NCI-H1436 (cell line): ENCODE measurements around the gene TBL1XR1.
A peak's percentile ranks its signal among the peaks of the same experiment; 100 is the strongest.

Experiments
- DNase-seq: peaks from one replicate; lab custom pipeline; 2025; lab: John Stamatoyannopoulos, UW

The TBL1XR1 gene

DNA sequence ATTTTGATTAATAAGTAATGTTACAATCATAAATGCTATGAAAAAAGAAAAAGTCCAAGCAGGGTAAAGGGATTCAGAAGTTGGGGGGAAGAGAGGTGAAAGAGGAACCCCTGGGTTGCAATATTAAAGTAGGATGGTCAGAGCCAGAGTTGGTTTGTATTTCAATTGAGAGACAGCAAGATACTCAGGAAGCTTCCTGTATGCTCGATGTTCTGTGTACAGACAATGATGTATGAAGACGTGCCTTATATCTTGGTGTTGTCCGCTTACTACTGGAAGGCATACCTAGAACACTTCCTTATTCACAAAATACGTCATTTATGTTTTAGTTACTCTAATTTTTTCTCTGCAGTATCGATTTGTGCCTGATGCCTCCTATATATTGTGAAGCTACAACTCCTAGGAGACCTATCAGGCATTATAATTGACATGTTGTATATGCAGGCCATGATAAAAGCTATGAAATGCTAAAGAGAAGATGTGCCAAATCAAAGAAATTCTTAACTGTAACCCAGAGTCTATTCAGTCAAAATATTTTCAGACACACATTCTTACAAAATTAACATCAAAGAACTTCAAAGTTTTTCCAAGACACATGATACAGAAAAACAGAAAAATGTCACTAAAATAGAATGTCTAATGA is 87.5 kb downstream of the TBL1XR1 start:
- DNase-seq: no peak

DNA sequence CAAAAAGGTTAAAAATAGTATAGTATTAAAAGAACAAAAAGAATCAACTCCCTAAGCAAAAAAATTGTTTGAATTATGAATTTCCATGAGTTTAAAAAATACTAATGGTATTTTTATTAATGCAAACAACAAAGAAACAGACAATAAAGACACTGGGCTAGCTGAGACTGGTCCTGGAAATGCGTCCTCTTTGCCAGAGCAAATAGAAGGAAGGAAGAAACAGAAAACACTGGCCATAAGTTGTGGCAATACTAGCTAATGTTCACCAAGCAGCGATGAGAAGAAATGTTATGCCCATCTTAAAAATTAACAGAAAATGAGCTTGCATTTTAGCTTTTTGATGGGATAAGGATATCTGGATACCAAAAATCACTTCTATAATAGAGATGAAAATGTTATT is 88.6 kb downstream of the TBL1XR1 start:
- no peak for DNase-seq

DNA sequence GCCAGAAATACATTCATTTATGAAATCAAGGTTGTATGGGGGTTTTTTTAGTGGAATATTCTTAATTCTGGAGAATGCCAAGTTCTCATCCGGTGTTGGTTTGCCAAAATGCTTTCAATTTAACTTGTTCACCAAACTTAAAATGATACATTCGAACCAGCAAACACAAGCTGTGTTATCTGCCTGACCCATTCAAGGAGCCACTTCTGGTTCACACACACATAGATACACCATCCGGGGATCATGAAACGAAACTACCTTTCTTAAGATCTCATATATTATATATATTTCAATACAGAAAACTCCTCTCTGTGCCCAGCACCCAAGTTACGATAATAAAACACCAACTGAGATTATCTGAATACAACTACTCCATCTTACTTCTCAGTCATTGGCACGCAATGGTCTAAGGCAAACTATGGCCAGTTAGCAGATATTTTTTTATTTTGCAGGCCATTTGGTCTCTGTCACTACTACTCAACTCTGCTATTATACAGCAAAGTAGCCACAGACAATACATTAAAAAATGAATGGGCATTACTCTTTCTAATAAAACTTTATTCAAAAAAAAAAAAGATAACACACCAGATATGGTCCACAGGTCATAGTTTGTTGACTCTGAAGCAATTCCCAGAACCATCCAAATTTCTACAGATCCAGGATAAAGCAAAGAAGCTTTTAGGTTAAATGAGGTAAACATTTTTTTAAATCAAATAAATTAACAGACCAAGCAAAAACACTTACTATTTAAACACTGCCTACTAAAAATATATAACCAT is 89.6 kb downstream of the TBL1XR1 start:
- no peak for DNase-seq

DNA sequence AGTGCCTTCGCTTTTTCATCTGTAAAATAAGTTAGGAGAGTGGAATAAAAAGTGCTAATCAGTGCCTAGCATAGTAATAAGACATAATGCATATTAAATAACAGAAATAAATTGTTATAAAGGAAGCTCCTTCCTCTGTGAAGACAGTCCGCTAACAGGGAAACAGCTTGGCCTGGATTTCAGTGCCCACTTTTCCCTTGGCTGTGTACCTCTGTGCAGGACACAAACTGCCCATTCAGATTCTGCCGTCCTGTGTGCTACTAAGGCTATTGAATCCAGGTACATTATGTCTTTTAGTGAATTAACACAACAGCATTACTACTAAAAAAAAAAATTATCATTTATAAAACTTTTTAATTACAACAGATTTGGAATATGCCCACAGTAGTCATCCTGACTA is 90.7 kb downstream of the TBL1XR1 start:
- no peak for DNase-seq

DNA sequence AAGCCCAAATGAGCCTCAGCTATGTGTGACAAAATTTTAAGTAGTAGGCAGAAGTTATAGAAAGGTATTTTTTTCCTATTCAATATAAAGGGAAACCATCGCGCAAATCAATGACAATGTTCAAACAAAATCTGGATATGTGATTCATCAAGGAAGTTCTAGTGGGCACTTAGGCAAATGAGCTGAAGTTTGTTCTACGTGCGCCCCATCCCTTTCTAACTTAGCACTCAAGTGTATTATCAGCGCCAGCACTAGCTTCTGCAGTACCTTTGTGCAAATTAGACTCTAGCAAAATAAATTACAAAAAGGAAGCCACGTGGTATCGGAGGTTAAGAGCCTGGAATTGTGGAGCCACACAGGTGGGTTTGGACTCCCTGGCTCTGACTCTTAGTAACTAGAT is 91.1 kb downstream of the TBL1XR1 start:
- DNase-seq: peak; percentile 67

DNA sequence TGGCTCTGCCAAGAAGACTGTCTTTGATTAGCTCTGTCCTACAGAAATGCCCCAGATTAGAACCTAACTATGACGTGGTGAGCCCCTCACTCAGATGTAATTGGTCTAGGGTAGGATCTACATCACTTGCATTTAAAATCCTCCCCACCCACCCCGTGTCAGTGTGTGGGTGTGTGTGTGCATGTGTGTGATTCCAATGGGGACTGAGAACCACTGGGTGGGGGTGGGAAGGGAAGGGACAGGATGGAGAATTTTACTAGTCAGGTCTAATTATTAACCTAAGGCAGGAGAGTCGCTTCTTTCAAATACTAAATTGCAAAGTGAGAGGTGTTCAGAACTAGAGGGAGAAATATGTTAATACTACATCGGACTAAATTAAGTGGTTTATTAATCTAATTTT is 91.7 kb downstream of the TBL1XR1 start:
- no peak for DNase-seq

DNA sequence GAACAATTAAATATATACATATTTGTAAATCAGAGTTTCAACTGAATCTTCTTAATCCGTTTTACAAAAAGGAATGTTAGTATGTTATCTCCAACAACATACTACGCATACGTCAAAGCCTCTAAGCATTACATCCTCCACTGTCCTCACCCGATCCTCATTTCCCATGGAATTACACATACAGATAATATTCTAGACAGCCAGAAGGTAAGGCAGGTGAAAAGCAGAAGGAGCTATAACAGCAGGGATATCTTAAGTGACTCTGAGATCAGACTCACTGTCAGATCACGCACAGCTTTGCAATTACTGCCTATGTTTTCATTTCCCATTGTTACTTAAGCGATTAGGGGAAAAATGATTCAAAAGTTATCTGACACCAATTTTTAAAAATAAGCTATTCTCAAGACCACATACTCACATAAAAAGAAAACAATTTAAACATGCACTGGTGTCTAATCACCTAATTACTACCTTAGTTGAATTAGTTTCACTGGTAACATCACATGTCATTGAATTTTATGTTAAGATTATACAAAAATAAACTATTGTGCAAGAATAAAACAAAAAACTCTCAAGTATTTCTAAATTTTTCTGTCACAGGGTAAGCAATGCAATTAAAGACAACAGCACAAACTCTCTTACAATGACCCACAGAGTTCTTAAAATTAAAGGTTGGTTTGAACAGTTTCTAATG is 92.8 kb downstream of the TBL1XR1 start:
- DNase-seq: peak; percentile 6

DNA sequence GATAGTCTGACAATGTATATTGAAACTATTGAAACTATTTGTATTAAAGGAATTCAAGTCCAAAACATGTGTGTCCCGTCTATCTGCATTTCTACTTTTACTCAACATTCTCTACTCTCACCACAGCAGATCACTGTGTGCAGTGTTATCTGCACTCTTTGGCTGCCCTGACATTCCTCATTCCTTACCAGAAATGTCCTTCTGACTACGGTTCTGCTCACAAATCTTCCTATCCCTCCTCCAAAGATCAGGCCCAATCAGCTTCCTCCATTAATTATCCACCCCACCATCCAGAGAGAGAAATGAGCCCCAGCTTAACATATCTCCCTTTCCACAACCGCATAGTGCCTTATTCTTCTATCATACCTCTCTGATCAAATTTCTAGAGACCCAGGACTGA is 94.7 kb downstream of the TBL1XR1 start:
- no peak for DNase-seq

DNA sequence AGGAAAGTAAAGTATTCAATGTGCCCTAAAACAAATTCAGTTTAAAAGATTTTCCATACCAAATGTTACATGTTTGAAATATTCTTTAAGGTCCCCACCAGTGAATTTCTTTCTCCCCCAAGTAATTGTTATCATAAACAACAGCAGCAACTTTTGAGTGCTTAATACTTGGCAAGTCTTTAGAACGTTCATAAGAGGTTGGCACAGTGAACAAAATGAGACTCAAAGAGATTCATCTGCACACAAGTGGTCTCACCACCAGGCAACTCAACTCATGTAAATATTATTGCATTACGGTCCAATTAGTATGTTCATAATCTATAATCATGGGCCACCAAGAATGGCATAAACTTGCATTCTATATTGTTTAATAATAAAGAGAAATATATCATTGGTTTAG is 98.7 kb downstream of the TBL1XR1 start:
- no peak for DNase-seq

DNA sequence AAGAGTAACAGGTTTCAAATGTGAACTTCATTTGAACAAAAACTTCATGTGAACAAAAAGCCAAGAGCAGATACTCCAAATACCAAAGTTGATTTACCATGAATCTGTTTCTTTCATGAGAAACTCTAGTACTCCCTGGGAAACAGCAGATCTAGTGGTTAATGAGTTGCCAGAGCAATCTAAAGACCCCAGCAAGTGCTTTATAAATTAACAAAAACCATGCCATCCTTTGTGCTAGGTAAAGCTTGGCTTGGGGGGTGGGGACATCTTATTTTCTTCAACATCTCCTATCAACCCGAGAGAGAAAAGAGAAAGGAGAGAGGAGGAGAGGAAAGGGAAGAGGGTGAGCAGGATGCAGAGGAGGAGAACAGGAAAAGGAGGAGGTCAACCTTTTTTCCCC is 100.7 kb downstream of the TBL1XR1 start:
- DNase-seq: no peak

DNA sequence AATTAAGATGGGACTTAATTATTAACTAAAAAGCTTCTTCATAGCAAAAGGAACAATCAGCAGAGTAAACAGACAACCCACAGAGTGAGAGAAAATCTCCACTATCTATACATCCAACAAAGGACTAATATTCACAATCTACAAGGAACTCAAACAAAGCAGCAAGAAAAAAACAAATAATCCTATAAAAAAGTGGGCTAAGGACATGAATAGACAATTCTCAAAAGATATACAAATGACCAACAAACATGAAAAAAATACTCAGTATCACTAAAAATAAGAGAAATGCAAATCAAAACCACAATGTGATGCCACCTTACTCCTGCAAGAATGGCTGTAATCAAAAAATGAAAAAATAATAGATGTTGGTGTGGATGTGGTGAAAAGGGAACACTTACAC is 103.3 kb downstream of the TBL1XR1 start:
- DNase-seq: no peak

DNA sequence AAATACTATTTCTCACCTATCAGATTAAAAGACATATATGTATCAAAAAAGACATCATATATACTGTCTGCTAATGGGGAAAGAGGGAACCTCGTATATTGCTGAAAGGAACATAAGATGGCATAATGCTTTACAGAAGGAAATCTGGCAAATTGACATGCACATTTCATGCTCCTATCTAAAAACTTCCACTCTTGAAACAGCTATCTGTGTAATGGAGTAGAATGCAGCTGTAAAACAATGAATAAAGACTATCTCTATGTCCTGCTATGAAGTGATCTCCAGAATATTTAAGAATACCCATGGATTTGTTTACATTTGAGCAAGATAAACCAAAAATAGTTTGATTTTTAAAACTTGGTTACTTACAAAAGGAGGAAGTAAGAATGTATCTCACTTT is 107.4 kb downstream of the TBL1XR1 start:
- no peak for DNase-seq

DNA sequence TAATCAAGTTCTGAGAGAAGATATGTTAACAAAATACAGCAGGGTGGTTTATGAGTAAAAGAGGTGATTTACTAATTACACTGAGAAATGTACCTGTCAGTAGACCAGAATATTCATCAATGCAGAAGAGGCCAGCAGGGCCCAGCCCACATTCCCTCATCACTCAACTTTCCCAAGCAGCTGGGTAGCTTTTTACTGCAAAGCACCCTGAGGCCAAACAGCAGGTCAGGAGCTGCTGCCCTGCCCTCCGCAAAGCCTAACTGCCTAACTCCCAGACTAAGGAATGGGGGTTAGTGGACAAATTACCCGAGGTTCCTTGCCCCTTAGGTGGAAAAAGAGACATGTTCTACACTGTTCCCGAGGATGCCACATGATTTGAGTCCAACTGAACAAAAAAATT is 108.2 kb downstream of the TBL1XR1 start:
- DNase-seq: no peak

DNA sequence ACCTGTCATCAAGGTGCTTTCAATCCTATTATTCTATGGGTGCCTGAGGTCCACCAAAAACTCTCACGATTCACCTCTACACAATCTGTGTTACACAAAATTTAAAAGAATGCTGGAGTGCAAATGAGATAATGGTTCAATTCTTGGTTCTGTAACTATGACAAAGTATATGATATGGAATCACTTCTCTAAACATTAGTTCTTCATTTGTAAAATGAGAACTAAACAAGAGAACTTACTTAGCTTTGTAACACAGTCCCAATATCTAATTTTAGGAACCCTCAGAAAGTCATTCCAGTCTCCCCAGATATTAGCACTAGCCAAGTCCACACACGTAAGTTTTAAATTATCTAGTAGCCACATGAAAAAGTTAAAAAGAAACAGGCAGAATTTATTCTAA is 111.5 kb downstream of the TBL1XR1 start:
- DNase-seq: no peak

DNA sequence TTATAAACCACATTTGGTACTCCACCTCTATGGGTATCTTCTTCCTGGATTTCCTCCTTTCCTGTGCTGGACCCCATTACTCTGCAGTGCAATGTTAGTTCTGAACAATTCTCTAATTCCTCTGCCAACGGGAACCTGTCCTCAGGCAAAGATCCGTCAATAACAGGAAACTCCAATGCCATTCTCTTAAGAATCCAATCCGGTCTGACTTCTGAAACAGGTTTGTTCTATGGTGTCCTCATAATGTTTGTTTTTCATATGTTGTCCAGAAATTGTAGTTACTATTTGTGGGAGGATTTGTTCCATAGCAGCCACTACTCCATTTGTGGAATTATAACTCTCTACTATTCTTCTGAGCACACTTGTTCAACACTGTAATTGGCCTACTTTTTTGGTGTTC is 112.7 kb downstream of the TBL1XR1 start:
- no peak for DNase-seq

DNA sequence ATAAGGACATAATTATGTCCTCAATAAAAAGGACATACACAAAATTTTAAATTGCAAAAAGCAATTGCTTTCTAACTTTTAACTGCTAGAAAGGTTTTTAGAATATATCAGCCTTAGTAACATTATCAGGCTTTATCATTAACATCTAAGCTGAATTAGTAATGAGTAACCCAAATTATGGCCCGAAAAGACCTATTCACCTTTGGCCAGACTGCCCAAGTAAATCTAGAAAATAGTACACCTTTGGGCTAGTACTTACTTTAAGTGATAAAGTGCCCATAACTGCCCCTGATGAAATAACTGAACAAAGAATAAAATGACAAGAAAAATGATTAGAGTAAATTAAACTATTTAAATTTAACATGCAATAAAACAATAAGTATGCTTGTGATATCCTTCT is 117.2 kb downstream of the TBL1XR1 start:
- DNase-seq: no peak

DNA sequence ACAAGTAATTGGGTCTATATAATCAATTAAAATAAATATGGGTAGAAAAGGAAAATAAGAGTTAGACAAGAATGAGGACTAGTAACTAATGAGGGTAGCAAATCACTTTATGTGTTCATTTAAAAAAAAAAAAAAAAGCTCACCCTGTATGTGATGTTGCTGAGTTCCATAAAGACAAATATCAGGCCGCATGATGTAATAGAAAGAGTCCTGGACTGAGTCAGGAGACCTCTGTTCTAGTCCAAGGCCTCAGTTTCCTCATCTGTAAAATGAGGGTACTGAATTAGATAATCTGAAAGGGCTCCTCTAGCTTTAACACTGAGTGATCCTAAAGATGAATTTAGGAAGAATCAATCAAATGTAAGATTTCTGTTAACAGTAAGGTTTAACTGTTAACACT is 117.6 kb downstream of the TBL1XR1 start:
- no peak for DNase-seq

DNA sequence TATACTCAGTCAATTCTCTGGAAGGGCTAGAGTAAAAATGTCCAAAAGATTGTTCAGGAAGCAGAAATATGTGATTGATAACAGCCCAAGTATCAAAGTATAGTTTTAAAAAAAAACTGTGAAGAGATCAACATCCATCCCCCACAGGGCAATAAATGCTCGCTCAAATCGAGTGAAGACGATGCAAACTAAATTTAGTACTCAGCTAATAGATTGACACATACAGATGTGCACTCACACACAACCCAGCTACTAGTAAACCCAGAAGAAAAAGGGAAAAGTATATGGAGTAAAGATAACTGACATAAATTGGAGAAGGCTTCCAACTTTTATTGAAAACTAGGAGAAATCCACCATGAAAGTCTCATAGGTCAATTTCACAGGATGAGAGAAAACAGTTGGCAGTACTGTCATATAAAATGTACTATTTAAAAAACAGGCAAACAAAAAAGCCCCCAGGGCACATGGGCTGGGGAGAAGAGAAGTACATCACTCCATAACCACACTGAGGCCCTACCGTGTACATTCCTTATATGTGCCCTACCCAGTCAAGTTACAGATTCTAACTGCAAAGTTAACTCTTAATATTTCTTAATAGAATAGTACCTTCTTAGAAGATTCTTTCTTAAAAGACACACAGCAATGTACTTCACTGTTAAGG is 125.7 kb downstream of the TBL1XR1 start:
- DNase-seq: no peak

DNA sequence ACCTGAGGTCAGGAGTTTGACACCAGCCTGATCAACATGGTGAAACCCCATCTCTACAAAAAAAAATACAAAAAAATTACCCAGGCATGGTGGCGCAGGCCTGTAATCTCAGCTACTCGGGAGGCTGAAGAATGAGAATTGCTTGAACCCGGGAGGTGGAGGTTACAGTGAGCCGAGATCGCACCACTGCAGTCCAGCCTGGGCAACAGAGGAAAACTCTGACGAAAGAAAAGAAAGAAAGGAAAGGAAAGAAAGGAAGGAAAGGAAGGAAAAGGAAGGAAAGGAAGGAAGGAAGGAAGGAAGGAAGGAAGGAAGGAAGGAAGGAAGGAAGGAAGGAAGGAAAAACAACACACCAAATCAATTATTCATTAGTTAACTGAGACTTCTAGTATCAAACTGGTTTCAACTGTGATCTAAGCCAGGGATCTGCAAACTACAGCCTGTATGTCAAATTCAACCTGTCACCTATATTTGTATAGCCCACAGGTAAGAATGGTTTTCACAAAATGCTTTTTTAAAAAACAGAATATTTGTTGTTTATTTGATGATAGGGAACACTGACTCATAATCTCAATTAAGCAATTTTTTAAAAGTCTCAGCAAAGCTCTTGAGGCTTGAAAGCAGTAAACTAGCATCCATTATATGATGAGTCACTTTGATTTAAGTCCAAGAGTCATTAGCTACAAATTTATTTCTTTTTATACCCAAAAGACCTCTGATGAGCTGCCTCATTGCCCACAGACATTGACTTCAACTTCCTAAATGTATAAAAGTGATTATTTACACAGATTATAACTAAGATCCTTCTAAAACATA is 127.6 kb downstream of the TBL1XR1 start:
- DNase-seq: peak; percentile 3

DNA sequence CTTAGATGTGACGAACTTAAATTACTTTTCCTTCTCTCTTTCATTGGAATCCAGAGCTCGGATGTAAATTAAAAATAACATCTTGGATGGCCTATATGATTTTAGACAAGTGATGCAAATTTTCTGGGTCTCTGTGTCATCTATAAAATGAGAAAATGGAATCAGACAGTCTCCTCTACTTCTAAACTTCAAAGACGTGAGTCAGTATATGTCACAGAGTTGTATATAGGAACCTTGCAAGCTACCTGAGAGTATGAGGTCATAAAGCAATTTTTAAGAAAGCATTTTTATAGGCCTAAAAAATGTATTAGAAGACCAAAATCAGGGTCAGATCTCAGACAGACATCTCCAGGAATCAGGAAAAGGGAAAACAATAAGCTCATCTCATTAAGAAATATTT is 128.3 kb downstream of the TBL1XR1 start:
- DNase-seq: no peak

DNA sequence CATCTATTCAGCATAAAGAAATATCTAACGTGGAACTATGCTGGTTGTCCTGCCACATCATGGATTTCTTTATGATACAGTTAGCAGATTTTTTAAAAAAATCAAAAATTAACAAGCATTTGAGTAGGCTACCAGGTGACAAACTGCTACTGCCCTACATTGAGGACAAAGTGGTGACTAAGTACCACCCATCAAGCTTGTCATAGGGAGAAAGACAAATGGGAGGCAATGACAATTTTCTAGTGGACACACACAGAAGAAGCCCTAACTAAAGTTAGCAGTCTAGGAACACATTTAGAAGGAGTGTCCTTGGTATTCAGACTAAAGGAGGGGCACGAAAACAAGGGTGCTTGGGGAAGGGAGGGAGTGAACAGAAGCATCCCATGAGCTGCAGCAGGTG is 131.2 kb downstream of the TBL1XR1 start:
- DNase-seq: no peak
